NCI-H187 (cell line): ENCODE measurements around the gene ATAT1.

Experiments used
- DNase-seq, 2 experiments: peaks; one replicate each; lab custom pipeline; 2025; lab: John Stamatoyannopoulos, UW

ATAT1 gene

DNA sequence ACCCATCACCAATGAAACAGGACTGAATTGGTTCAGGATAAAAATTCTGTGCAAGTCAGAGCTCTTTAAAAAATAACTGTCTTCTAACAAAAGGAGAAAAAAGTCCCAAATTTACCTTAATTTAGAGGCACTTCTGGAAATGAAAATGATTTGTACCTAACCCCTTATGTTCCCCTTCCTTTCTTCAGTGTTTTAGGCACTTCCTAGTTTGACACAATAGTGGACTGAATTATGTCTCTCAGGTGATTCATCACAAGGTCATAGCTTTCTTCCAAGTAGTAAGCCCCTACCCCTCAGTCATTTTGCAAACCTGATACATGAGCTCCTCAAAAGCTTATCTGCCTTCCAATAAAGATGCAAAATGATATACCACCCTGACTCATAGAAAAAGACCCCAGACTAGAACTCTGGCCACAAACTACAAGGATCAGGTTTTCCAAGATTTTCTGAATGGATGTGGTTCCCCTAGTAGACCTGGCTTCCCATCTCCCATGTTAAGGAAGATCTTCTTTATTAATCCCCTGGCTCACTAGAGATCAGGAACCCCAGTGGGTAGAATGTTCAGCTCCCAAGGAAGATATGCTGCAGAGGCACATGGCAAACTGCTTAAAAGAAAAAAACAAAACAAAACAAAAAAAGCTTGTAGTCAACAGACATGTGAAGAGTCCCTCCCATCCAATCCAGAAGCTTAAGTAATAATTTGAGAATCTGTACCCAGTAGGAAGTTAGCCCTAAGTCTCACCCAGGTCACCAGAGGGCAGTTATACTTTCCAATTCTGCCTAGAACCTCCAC is 13.2 kb upstream of the ATAT1 start:
- DNase-seq, result no peak

DNA sequence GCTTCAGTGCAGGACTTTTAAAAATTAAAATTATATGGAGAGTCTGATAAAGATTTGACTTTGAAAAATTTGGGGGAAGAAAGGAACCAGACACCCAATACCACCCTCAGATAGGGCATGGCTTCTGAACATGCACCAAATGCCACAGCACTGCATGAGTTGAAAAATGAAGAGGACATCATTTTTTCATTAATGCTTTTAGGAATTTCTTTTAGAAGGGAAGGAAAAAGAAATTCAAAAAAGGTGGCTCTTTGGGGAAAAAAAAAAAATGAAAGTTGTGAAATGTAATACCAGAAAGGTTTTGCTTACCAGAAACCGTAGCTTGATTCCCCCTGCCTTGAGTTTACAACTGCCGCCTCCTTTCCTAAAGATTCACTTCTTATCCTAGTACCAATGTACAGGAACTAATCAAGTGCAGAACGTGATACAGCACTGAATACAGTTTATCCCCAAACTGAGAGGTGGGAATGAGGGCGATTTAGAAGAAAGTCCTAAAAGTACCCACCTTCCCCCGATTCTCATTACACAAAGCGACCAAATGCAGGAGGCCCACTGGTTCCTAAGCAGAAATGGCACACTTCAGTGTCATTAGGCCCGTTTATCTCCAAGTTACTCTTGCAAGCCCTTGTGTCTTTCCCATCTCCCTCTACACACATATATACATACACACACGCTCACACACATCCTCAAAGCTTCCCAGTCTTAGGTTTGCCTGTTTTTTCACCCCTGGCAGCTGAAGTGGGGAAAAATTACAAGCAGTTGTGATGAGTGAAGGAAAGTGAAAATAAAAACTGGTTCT is 12.4 kb upstream of the ATAT1 start:
- DNase-seq, result no peak

DNA sequence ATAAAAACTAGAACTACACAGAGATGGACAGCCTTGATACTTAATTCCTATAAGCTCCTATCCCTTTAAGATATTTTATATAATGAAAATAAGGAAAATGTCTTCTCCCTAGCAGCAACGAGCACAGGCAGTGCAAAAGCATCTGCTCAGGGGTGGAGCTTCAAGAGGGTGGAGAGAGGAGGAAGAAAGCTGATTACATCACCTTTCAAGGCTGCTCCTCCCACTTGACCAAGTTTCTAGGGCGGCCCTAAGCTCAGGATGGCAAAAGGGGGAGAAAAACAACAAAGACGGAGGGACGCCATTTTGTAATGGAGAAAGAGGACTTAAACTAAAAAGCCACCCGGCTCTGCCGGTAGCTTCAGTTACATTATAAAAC is 11.8 kb upstream of the ATAT1 start:
- peak; percentile 77 to 80 for DNase-seq

DNA sequence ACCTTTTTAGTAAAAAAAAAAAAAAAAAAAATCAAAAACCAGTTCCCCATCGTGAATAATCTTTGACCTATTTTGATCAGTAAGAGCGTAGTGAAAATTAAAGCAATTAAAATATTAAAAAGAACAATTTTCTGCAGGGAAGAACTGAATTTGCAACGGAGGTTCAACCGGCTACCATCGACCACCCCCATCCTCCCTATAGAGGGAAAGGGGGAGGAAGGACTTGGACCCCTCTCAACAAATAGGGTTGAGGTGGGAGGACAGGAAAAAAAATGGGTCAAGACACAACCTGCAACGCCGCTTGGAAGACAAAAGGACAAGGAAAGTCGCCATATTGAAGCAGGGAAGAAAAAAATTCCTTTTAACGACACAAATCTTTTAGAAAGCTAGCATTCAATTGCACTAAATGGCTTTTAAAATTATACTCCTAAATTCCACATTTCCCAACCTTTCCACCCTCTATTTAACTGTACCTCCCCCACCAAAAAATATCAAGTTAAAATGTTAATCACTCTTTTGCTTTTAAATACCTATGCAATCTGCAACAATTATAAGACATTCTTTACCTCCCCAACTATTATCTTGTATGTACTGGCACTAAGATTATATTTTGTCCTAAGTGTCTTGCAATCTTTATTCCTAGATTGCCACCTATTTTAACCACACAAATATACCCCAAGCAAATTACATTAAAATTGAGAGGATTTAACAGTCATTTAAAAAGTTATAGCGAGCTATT is 11.3 kb upstream of the ATAT1 start:
- no peak for DNase-seq

DNA sequence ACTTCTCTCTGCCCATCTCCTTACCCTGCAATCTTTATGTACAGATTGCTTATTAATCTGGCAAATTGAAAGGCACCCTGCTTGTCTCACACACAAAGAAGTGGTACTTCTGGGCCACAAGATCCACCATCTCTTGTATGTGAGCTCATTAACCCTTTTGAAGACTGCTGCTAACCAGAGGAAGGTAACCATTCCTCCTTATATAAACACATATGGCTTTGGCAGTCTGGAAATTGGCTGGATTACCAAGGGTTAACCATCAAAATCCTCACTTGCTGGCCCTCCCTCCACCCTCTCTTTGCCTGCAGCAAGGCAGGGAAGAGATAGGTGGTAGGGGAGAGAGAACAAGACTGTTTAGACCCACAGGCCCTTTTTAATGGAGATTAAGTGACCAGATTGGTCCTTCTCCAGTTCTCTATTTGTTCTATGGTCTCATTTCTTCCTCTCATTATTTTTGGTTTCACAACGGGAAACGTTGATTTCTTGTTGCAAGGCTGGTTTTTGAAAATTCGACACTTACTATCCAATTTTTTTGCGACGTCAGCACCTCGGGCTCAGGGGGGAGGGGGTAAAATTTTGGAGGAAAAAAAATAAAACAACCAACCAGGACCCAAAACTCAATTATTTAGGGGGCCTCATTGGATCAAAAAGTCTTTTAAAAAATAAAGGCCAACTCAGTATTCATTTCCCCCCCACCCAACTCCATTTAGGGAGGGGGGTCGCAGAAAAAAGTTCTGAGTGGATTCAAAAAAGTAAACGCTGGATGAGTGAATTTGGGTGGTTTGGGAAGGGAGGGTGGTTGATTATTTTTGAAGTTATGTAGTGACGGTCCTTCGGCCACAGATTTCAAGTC is 10.5 kb upstream of the ATAT1 start:
- DNase-seq, result peak in 1 of 2 experiments; percentile 37

DNA sequence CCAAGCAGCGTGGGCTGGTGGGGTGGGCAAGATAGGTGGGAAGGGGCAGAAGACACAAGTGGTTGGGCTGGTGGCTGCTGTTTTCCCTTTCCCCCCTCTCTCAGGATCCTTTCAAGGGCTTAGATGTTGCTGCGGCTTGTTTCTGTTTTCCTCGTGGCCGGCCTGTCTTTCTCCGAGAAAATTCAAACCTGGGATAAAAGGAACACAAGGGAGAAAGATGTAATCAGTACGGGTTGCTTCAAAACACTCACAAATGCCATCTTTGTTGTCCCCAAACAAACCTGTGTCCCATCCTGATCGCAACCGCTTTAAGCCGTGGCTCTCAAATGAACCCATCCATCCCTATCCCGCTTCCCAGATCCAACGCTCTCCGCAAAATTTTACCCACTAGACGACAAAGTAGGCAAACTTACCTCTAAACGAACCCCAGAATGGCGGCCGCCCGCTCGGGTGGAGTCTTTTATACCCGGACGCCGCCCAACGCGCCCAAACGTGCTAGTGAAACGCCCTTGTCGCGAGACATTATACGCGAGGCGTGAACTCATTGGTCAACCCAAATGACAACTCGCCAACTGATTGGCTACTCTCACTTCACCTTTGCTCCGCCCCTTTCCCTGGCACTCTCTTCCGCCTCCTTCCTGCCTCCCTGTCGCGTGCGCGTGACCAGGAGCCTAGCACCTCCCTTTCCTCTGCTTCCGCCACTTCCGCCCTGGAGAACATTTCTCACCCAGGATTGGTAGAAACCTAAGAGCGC is 9.7 kb upstream of the ATAT1 start, which contains the start of gene PPP1R10:
TSS of gene PPP1R10 (minus strand) at position 433 of the 754 bp plus-strand sequence. CDS start 7,299 bp downstream, outside the sequence.
- DNase-seq, result peak; percentile 94 to 100

DNA sequence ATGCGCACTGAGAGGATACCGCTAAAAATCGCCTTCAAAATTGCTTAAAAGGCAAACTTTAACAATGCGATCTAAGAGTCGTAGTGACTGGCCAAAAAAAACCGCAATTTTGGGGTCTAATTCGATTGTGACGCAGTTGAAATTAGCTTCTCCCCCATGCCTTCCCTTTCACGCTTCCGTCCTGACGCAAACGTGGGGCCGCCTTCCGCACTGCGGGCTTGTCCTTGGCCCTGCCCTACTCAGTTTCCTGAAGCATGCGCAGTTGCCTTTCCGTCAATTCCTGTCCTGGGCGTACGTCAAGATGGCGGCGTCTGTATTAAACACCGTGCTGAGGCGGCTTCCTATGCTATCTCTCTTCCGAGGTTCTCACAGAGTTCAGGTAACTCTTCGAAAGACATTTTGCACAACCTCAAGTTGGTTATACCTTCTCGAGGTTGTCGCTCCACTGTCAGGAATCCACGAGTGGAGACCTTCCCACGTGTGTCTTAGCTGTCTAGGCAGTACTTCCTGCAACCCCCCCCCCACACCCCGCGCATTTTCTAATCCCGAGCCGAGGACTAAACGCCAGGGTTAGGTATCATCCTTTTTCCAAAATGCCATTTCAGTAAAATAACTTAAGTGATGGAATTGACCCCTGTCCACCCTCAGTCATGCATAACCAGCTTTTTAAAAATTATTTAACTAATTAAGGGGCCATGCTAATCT is 9.0 kb upstream of the ATAT1 start, which contains the start of gene MRPS18B:
TSS of gene MRPS18B (plus strand) at position 276 of the 705 bp plus-strand sequence. CDS start at position 302, 26 bp downstream.
- peak; percentile 91 to 100 for DNase-seq

DNA sequence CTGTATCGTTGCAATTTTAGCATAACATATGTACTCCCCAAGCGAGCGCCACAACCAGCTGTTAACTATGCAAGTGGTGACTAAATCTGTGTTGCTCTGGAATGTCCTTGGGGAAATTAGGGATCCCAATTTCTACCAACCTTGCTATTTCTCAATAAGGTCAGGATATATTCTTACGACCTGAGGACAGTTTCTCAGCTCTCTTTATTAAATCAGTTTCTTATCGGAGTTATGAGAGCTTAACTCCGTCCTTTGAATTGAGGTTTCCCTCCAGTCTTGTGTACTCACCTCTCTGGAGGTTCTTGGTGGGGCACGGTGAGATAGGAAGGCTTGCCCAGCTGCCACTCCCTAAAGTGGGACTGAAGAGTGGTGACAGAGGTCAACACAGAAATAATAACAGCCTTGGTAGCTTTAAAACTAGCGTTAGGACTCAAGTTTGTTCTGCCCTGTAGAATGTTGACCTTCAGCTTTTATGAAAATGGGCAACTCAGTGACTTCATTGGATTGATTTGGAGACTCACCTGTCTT is 8.3 kb upstream of the ATAT1 start:
- DNase-seq, result no peak

DNA sequence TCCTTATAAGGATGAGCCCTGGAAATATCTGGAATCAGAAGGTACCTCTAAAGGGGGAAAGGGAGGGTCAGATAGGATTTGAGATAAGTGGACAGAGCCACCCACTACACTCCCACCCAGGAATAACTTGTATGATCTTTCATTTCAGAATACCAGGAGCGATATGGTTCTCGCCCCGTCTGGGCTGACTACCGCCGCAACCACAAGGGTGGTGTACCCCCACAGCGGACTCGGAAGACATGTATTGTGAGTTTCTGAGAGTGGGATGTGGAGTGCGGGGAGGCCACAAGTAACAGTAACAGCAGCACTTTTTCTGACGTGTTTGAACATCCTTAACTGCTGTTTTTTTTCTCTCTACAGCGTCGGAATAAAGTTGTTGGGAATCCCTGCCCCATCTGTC is 7.1 kb upstream of the ATAT1 start:
- DNase-seq, result no peak

DNA sequence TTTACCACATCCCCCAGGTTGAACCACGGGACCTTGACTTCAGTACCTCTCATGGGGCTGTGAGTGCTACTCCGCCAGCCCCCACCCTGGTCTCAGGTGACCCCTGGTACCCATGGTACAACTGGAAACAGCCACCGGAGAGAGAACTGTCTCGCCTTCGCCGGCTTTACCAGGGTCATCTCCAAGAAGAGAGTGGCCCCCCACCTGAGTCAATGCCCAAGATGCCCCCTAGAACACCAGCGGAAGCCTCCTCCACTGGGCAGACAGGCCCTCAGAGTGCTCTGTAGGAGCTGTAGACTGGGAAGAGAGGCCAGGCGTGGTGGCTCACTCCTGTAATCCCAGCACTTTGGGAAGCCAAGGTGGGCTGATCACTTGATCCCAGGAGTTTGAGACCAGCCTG is 1.2 kb upstream of the ATAT1 start:
- DNase-seq, result no peak

DNA sequence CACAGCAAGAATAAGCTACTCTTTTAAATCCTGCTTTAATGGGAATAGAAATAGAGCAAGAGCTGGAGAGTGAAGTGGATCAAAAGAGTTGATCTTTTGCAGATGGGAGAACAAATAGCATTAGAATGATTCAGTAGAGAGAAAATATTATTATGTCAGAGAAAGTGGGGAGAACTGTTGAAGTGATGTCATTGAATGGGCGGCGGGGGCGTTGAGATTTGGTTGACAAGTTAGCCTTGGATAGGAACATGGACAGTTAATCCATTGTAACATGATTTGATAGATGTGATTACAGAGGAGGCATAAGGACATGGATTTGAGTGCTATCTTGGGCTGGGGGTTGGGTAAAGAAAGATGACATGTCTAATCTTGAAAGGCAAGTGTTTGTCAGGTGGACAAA is 9.2 kb downstream of the ATAT1 start:
- no peak for DNase-seq

DNA sequence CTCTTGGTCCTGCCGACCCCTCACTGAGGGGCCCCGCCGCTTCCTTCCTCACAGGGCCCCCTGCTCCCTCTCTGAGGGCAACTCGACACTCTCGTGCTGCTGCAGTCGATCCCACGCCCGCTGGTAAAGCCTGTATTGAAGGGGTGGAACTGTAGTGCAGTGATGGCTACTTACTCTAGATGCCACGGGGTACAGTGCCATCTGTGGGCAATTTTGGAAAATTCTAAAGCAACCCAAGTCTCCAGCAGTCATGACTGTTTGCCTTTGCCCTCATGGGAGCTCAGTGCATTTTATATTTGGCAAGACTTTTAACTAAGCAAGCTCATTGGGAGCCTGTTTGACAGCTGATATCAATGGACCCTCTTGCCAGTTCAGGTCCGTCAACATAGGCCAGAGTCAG is 13.8 kb downstream of the ATAT1 start:
- DNase-seq, result no peak

DNA sequence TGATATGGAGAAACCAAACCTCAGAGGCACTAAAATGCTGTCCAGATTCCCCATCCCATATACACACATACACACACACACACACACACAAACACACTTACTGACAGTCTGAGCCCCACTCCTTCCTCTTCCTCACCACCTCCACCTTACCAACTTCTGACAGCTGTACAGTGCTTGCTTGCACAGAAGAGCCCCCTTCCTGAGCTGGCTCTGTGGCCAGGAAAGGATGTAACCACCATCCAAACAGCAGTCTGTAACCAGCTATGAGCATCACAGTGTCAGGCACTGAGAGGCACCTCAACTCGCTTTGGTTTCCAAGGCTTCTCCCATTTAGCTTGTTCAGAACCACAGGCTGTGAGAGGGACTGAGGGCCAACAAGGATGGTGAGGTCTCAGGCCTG is 14.4 kb downstream of the ATAT1 start:
- no peak for DNase-seq

DNA sequence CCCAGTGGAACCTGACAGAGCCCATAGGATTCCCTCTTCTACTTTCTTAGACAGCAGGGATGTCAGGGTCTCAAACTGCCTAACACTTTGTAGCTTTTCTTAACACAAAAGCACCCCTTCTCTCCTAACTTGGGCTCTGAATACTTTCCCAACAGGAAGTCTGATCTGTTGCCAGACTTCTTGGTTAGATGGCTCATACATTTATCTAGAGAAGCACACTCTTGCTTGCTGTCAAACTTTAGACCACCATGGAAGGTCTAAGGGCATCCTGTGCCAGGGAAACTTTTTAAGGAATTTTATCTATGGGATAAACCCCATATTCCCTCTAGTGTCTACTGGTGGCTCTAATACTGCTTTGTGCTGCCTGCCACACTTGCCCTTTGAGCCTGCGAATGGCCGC is 17.0 kb downstream of the ATAT1 start:
- no peak for DNase-seq

DNA sequence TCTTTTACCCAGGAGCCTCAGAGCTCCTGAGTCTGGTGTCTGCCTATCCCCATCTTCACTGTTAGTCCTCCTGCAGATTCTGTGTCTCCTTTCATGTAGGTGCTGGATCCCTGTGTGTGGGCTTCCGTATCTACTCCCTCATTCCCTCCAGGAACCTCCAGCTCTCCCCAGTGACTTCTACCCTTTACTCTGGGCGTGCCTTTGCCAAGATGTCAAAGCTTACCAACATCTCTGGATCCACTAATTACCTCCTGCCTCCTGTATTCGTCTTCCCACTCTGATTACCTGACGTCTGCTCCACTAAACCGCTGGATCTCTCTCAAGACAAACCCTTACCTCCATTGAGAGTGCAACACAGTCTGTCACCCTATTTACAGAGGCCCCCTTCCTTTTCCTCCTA is 18.1 kb downstream of the ATAT1 start:
- DNase-seq, result no peak

DNA sequence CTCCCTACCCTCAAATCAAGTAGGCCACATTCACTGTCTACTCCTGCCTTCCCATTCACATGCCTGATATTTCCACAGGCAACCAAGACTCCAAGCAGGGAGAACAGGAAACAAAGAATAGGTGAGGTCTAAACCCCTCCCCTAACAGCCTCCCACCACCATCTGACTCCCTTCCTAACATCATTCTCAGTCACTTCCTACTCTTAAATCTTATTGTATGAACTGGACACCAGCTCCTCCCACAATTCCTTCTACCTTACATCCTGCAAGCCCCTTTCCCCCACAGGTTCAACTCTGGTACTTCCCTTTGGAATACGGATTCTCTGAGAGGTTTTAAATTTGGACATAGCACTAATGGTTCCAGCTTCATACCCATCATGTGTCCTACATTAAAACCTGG is 19.3 kb downstream of the ATAT1 start:
- no peak for DNase-seq

DNA sequence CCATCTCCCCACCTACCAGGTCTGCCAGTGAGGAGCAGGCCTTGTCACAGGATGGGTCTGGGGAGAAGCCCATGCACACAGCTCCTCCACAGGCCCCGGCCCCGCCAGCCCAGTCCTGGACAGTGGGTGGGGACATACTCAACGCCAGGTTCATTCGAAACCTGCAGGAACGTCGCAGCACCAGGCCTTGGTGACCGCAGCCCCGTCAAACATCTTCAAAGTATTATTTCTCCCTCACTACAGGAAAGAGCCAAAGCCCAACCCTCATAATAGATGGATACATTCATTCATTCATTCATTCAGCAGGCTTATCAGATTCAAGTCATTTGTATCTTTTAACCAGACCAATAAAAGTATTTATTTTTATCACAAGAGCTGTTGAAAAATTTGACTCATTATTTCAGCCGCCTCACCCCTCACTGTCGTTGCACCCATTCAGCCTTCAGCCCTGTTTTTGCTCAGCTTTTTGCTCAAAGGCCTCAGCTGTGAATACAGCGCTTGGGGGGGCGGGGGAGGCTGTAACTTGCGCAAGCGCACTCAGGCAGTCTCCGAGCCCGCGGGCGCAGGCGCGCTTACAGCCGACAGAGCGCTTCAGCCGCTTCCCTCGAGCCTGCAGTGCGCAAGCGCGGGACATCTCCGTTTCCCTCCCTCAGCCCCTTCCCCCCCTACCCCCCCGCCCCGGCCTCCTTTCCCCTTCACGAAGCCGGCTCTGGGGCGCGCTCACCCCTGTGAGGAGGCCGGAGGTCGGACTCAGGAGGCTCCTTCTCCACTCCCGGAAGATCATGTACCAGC is 20.0 kb downstream of the ATAT1 start, which contains the start of gene C6orf136:
TSS of gene C6orf136 (plus strand) at position 684 of the 792 bp plus-strand sequence. CDS start at position 783, 99 bp downstream.
- DNase-seq, result peak; percentile 72 to 86

DNA sequence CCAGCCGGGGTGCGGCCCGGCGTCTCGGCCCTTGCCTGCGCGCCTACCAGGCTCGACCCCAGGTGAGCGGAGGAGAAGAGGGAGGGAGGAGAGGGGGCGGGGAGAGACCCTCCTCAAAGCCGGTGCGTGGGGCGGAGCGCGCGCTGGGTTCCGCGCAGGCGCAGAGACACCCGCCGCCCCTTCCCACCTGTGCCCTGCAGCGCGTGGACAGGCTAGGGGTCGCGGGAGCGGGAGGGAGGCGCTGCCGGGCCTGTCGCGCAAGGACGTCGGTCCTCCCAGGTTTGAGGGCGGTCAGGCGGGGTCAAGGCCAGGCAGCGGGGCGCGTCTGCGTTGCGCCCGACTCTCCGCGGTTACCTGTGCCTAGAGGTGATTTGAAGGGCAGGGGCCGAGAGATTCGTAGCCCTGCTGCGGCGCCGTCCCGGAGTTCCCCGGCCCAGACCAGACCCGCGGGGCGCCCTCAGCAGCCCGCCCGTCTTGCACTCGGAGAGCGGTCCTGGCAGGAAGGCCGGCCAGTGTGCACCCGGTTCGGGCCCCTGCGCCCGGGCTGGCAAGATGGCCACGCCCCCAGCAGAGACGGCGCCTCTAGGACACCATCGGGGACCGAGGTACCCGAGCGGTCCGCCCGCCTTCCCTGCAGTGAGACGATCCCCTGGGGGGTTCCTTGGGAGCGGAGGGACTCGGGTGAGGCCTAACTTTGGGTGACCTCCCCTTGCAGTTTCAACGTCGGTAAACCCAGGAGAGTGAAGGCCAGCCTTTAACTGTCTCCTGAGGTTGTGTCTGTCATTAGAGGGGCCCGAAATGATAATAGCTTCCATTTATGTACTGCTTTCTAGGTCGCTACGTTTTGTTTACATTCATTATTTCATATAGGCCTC is 20.8 kb downstream of the ATAT1 start:
- peak; percentile 53 to 57 for DNase-seq
